Anterior cingulate cortex (tissue), 58 donors: ENCODE data around the gene TUBD1.
"Not testable (repeated sequence)": the region's sequence is repeated elsewhere in the genome, so short reads cannot be mapped to it uniquely, and the experiment has no call there.

Source experiments
- DNase-seq, 58 donors: peaks; one replicate each; lab custom pipeline; 2025; lab: John Stamatoyannopoulos, UW

Gene TUBD1

DNA sequence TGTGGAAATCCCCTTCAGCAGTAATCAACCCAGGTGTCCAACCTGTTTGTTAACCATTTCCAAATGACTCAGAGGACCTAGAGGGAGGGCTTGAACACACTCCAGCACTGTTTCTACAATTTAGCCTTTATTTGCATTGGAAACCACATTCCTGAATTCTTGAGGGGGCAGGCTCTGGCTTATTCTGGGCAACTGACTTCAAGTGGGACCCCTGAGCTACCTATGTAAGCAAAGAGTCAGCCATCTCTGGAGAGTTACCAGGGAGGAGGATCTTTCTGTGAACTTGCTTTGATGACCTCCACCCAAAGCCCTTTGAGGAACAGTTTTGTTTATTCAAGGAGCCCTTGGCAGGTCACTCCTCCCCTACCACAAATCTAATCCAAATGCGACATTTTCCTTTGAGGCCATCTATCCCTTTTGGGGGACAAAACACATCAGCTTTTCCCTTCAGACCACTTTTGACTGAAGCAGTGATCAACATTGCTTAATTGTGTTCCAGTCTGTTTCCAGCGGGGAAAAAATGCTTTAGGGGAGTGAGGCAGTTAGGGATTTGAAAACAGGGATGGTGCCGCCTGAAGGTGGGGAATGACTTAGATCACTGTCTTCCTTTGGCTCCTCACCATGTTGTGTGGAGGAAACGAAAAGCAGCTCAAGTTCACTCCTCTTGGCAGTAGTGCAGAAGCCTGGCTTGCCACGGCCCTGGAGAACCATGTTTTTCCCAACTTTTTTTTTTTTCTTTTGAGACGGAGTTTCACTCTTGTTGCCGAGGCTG, 46.2 kb downstream of the TUBD1 start:
- peak in 11 of 58 donors; percentile 5 to 36 (median 9) for DNase-seq

DNA sequence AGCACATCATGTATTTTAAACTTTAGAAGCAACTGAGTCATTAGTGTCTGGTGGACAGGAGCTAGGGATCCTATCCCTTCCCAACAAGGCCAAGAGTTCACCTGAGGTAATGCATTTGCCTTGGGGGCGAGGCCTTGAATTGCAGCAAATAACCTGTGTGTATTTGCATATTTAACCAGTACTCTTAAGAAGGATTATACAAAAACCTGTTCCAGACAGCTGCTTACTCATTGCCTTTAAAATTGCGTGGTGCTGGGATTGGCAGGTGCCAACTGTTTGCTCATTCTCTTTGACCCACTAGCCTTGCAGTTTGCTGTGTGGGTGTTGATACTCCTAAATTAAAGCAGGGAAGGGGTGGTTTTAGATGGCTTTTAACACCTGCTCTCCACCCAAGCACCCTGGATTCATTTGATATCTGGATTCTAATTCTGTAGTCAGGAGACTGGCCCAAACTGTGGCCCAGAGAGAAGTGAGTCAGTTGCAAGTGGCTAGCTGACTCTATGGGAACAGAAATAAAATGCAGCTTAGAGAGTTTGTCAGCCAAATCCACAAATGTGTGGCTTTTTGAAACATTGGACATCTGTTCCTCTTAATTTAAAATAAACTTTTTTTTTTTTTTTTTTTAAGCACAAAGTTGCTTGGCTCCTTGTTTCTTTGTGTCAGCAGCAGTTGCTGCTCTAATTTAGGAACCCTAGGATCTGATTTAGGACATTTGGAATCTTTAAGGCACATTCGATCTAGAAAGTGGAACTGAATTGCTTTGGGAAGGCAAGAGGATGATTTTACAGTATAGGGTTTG, 46.9 kb downstream of the TUBD1 start:
- DNase-seq = peak in 29 of 58 donors; percentile 5 to 74 (median 20)

DNA sequence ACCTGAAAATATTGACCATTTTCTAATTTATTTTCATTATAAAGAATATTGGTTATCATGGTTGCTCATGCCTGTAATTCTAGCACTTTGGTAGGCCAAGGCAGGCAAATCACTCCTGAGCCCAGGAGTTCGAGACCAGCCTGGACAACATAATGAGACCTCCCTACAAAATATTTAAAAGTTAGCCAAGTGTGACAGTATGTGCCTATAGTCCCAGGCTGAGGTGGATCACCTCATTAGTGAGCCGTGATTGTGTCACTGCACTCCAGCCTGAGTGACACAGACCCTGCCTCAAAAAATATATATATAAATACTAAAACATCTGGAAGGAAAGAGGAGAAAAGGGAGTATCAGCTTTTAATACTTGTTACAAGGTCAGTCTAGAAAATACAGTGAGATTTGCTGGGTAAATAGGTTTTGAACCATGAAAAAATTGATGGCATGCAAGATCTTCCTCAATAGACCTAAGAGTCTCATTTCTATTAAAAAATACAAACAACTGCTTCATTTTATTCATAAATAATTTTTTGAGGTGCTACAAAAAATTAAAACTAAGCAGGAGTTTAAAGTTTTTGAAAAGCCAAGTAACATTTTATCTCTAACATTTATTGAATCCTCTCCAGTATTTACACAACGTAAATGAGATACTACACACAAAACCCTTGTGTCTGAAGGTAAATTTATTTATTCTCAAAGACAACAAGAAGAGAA, 47.7 kb downstream of the TUBD1 start:
- DNase-seq = no peak

DNA sequence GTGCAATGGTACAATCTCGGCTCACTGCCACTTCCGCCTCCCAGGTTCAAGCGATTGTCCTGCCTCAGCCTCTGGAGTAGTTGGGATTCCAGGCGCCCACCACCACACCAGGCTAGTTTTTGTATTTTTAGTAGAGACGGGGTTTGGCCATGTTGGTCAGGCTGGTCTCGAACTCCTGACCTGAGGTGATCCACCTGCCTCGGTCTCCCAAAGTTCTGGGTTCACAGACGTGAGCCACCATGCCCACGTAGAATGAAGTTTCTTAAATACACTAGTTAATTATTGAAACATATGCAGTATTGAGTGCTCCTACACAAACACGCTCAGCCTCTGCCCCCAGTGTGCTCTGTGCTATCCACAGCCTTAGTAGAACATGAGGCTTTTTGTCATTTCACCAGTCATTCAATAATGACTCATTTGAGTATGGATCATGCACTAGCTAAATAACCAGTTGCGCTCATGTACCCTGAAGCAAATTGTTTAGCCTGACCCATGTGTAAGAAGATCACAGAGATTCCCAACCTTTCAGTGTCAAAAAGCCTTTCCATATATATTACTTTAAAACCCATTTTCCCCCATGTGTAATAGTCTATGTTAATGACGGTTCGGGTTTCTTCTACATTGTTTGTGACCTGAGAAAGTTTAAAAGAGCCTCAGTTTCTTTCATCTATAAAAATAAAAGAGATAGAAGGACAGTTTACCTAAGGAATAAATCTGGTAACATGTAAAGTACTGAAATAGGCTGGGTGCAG, 49.7 kb downstream of the TUBD1 start:
- no peak for DNase-seq

DNA sequence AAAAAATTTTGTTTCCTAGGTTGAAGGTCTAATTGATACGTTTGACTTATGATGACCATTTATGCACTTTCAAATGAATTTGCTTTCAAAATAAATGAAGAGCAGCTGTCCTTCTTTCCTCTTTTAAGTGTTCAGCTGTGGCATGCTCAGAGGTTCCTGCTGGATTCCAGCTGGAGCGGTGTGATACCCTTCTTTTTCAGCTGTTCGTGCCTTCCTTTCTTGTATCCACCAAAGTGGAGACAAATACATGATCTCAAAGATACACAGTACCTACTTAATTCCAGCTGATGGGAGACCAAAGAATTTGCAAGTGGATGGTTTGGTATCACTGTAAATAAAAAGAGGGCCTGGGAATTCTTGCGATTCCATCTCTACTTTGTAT, 50.9 kb downstream of the TUBD1 start:
- not testable (repeated sequence) for DNase-seq

DNA sequence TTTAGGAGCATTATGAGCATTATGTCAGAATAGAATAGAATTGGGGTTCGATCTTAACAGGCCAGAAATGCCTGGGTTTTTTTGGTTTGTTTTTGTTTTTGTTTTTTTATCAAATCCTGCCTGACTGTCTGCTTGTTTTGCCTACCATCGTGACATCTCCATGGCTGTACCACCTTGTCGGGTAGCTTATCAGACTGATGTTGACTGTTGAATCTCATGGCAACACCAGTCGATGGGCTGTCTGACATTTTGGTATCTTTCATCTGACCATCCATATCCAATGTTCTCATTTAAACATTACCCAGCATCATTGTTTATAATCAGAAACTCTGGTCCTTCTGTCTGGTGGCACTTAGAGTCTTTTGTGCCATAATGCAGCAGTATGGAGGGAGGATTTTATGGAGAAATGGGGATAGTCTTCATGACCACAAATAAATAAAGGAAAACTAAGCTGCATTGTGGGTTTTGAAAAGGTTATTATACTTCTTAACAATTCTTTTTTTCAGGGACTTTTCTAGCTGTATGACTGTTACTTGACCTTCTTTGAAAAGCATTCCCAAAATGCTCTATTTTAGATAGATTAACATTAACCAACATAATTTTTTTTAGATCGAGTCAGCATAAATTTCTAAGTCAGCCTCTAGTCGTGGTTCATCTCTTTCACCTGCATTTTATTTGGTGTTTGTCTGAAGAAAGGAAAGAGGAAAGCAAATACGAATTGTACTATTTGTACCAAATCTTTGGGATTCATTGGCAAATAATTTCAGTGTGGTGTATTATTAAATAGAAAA, 51.5 kb downstream of the TUBD1 start:
- not testable (repeated sequence) for DNase-seq

DNA sequence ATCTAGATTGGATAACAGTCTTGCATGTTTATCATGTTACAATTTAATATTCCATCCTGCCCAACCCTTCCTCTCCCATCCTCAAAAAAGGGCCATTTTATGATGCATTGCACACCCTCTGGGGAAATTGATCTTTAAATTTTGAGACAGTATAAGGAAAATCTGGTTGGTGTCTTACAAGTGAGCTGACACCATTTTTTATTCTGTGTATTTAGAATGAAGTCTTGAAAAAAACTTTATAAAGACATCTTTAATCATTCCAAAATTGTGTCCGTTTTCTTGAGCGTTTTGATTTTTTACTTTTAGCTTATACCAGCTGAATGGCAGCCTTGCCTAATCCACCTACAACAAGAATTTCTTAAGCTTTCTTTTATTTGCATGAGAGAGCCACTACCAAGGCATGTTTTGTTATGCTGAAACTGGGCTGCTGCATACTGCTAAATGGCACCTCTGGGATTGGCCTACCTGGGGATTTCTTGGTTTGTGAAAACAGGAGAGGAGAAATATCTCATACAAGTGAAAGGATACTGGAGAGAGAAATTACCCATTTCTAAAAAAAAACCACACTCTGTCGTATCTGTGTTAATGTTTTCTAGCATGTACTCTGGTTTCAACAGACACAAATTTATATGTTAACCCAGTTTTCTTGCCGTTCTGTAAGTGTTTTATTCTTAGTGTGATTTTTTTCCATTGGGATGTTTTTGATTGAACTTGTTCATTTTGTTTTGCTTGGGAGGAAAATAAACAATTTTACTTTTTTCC, 52.2 kb downstream of the TUBD1 start:
- no peak for DNase-seq

DNA sequence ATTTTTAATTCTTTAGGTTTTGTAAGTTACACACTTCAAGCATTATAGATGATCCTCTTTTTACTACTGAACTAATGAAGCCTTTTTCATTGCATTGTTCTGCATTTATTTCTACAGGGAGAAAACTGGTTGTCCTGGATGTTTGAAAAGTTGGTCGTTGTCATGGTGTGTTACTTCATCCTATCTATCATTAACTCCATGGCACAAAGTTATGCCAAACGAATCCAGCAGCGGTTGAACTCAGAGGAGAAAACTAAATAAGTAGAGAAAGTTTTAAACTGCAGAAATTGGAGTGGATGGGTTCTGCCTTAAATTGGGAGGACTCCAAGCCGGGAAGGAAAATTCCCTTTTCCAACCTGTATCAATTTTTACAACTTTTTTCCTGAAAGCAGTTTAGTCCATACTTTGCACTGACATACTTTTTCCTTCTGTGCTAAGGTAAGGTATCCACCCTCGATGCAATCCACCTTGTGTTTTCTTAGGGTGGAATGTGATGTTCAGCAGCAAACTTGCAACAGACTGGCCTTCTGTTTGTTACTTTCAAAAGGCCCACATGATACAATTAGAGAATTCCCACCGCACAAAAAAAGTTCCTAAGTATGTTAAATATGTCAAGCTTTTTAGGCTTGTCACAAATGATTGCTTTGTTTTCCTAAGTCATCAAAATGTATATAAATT, 53.0 kb downstream of the TUBD1 start:
- no peak for DNase-seq

DNA sequence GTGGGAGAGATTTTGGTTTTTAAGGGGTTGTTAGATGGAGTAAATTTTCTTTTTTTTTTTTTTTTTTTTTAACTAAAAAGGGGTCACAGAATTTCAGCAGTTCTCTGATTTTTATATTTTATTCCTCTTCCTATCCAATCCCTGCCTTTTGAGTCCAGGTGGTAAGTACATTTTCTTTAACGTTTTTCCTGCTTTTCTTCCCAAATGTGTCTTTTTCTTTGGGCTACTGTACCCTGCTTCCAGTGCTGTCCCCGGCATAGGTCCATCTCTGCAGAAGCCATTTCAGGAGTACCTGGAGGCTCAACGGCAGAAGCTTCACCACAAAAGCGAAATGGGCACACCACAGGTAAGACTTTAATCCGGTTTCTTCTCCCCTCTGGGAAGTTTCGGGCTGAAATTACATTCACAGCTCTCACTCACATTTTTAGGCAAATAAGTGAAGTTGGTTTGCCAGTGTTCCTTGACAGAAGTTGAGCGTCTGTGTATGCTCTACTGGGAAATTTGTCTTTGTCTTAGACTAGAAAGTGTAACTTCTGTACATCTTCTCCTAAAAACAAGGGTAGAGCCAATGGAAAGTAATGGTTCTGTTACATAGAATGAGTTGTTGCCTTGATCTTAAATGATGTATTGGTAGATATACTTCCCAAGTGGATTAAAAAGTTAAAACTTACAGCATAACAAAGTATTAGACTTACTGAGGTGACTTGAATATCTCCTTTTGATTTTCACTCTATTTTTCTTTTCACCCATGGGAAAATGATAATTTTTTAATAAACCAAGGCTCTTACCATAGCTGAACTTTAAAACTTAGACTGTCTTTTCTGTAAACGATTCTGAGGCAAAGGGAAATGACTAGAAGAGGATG, 54.5 kb downstream of the TUBD1 start:
- no peak for DNase-seq

DNA sequence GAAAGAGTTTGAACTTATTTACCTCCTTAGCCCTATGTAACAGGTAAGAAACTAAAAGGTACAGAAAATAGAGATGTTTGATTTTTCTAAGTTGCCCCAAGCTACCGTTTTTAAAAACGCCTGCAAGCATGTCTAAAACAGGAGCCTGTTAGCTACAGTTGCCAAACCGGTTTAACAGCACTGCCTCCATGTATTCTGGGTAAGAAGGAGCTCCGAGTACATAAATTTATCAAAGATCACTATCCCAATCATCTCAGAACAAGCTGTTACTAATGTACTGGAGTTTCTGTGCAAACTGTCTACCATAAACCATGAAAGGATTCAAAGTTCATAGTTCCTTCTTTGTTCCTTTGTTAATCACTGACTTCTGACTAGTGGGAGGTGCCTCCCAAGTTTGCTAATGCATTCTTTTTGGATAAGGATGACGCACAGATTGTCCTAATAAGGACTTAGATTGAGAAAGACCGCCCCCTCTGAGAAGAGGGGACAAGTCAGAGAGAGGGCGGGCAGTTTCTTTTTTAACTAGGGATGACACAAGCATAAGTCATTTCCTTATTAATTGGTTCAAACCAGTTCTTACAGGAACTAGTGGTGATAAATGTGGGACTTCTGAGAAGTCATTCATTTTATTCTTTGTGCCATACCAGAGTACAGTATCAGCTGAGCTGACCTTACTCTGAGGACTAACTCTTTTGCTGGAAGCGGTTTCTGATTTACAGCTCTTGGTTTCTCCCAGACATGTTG, 55.3 kb downstream of the TUBD1 start:
- peak in 4 of 58 donors; percentile 5 to 36 (median 13) for DNase-seq

DNA sequence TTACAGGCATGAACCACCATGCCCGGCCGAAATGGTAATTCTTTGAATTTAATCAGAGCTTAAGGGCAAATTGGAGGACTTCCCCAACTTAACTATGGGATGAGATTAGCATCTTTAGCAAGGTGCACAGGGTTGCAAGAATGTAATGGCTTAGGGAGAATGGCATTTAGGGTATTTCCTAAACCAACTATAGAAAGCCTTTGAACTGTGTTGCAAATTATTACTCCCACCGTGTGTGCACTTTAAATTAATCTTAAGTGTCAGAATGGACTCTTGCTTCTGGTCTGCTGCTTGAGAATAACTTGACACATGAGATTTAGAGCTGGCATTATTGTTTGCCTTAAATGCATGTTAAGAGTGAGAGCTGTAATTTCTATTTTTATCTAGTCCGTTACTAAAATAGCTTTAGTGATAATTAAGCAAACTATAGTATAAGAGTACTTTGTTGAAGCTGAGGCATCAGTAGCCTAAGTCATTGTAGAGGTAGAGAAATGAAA, 59.8 kb downstream of the TUBD1 start:
- no peak for DNase-seq

DNA sequence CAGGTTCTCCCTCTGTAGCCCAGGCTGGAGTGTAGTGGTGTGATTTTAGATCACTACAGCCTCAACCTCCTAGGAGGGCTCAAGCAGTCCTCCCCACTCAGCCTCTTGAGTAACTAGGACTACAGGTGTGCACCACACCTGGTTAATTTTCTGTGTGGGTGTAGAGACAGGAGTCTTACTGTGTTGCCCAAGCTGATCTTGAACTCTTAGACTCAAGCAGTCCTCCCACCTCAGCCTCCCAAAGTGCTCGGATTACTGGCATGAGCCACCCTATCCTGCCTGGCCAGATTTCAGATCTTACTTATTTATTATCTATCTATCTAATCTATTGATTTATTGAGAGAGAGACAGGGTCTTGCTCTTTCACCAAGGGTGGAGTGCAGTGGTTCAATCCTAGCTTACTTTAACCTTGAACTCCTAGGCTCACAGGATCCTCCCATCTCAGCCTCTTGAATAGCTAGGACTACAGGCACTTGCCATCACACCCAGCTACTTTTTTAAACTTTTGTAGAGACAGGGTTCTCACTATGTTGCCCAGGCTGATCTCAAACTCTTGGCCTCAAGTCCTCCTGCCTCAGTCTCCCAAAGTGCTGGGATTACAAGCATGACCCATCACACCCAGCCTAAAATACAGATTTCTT, 61.8 kb downstream of the TUBD1 start:
- no peak for DNase-seq

DNA sequence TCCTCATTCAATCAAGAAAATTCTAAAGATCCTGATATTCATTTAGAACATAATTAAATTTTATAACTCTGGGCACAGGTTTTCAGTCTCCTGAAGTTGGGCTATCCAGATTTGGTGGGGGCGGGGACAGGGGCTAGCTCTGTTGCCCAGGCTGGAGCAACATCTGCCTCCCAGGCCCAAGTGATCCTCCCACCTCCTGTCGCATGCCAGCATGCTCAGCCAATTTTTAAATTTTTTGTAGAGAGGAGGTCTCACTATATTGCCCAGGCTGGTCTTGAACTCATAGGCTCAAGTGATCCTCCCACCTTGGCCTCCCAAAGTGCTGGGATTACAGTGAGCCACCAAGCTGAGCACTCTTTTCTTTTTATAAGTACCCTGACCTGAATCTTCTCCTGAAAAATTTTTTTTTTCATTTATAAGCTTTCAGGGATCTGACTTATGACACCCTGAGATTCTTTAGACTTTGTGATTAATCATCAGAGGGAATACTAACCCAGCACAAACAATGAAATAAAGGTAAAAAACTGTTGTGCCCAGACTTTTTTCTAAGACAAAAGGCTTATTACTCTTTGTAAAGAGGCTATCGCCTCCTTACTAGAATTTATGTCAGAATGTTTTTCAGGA, 62.6 kb downstream of the TUBD1 start:
- DNase-seq = no peak

DNA sequence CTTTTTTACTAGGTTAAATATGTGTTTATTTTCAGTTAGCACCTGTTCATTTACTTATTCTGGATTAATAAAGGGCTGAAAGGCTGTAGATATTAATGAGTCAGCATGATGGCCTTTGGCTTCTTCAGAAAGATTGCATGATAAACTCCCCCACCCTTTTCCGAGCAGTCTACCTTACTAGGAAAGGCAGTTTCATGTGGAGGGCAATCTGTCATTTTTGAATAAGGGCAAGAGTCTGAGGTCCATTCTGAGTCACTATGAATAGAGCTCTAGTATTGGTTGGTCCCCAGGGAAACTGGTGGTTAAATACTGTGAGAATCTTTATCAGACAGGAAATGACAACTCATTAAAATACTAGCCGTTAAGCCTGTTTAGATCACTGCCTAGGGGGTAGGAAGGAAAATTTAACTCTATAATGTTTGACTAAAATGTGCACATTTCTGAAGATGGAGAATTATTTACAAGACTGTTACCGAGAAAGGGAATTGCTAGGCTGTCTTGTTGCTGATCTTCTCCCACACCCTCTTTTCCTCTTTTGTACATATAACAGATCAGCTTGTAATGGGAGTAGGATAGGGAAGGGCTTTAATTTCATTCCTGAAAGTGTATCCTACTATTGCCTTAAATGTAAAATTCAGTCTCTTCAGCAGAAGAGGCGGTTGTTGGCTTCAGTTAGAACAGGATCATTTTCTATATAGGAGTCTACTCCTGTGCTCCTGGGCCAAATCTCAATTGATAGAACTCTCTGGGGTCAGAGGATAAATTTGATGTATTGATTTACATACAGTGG, 63.3 kb downstream of the TUBD1 start:
- no peak for DNase-seq

DNA sequence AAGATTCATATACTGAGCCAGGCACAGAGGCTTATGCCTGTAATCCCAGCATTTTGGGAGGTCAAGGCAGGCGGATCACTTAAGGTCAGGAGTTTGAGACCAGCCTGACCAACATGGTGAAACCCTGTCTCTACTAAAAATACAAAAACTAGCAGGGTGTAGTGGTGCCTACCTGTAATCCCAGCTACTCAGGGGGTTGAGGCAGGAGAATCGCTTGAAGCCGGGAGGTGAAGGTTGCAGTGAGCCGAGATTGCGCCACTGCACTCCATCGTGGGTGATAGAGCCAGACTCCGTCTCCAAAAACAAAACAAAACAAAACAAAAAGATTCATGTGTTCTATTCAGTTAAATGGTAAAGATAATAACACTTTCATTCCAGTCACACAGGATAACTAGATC, 63.9 kb downstream of the TUBD1 start:
- DNase-seq = not testable (repeated sequence)
